Non-pigmented ciliary epithelial cell (primary cell): ENCODE data around the gene SMPX.
"Not testable (repeated sequence)": the region's sequence is repeated elsewhere in the genome, so short reads cannot be mapped to it uniquely, and the experiment has no call there.

Source experiments
- DNase-seq: peaks from one replicate; pipeline ENCODE4 v3.0.0-alpha.2; 2010; ENCODE audit warnings: low read depth

SMPX gene

DNA sequence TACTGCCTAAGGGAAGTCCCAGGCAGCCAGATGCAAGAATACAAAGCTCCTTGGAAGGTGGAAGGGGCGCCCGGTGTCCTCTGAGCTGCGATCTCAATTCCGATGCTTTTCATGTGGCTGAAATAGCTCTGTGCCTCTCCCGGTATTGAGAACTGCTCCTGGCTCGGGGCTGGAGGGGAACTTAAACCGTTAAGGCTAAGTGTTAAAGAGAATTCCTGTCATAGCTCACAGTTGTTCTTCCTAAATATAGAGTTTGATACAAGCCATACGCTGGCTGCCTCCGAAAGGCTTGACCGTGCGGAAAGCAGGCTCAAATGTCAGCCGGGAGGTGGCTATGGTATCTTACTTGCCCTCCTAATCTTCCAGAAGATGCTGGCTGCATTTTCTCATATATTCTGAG, at the start of gene SMPX:
SMPX (minus strand) TSS at position 157 of the 400 bp plus-strand sequence. CDS start 3,826 bp downstream, outside the sequence.
- no peak for DNase-seq

DNA sequence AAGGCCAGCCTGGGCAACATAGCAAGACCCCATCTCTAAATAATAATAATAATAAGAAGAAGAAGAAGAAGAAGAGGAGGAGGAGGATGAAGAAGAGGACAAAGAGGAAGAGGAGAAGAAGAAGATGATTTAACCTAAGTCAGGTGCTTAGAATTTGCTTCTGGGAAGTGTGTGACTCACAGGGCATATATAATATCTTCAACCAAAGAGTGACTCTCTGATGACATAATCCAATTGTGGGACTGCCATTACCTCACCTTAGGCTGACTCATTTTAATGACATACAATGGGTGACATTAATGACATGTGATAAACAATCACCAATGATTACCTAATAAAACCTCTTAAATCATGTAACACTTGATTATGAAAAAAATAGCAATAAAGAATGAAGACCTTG, 48.8 kb upstream of the SMPX start:
- no peak for DNase-seq

- no peak for DNase-seq
Observed at GRCh38 chrX:21802839-21803238, 44.9 kb upstream of the SMPX start.

GRCh38 chrX:21802054-21802670, 44.2 kb upstream of the SMPX start:
- no peak for DNase-seq

DNA sequence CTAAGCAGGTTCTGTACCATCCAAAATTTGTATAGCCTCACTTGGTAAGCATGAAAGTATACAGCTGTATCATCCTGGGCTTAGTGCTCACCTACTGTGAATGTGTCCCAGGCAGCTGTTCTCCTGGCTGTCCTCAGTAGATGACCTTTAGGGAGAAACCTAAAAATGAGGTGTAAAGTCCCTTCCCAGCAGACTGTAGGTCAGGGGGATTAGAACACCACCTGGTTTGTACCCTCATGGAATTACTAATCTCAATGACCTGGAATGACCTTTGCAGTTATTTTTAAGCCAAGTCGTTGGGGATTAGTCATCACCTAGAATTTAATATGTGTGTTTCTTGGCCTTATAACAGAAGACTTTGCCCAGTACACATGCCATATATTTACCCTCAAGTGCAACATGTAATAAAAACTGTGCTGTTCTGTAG, 42.4 kb upstream of the SMPX start:
- DNase-seq, result no peak

DNA sequence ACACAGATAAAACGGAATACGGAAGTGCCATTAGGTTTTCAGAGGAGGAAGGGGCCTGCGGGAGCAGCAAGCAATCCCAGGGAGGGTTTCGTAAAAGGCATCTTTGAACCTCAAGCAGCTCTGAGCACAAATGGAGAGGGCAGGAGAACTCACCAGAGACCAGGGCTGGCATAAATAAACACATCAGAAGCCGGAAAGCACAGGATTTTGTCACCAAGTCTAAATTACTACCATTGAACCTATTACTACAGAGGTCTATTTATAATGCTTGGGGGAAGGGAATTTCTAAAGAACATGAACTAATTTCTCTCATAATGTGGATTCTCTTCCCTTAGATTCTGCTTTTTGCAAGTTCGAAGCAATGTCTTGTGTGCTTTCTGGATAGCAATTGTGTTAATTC, 41.9 kb upstream of the SMPX start:
- no peak for DNase-seq

DNA sequence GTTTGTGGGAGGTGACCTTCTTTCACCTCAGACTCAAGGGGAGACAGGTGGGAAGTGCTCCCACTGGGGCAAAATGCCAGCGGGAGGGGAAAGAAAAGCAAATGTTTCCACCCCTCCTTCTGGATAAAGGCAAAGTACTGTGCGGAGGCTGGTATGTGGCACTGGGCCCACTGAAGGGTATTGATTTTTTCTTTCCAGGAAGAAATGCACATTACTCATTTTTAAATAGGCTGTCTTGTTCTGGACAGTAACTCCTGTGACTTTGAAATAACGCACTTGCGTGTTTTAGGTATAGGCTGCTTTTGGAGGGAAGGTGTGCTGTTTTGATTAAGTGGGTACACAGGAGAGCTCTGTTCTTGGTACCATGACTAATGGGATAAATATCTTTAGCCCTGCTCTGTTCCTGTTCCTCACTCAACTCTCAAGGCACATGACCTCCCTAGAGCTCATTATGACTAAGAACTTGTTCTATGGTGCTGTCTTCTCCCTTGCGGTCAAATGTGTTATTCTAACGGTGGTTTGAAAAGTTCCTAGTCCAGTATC, 40.8 kb upstream of the SMPX start:
- DNase-seq, result peak; percentile 44

DNA sequence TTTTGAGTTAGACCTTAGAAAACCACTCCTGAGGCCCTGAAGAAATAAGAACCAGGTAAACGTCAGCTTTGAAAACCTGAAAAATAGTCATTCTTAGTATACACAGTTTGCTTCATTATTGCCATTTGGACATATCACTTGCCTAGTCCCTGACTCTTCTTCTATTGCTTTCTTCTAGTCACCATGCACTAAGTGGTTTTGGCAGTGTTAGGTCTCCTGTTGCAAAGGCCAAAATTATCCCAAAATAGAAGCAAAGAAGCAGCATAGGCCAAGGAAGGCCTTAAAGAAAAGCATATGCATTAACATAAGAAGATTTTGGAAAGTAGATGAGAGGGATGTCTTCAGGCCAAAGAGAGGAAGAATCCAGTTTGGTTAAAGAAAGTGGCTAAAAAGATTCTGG, 24.1 kb upstream of the SMPX start:
- DNase-seq, result no peak

DNA sequence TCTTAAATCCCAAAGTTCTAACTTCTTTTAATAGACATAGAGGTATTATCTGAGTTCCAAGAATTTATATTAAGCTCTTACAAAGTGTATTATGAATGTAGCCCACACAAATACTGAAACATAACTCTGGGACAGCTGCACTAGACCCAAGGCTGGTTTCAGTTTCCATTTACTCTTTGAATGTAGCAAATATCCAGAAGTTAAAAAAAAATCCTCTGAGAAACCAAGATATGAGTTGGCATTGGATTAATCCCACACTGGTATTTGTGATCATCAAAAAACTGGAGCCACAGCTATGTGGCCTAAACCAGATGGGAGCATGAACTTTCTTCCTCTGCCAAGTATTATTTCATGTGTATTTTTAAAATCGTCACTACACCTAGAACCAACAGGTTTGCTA, 23.6 kb upstream of the SMPX start:
- DNase-seq, result no peak

DNA sequence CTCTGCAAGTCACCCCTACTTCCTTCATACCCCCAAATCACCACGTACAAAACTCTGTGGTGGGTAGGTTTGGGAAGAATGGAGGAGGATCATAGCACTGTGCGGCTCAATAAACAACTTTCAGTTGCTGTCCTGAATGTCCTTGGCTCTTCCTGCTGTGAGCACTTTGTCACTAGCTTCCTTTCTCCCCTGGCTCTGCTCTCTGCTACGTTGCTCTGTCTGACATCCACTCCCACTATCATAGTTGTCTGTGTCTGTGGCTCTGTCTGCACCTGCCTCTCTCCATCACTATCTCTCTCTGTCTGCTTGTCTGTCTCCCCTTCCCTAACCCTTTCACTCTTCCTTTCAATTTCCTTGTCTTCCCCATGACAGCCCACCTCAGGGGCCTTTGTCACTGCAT, 21.2 kb upstream of the SMPX start:
- no peak for DNase-seq

GRCh38 chrX:21778236-21778635, 20.3 kb upstream of the SMPX start:
- DNase-seq, result no peak

DNA sequence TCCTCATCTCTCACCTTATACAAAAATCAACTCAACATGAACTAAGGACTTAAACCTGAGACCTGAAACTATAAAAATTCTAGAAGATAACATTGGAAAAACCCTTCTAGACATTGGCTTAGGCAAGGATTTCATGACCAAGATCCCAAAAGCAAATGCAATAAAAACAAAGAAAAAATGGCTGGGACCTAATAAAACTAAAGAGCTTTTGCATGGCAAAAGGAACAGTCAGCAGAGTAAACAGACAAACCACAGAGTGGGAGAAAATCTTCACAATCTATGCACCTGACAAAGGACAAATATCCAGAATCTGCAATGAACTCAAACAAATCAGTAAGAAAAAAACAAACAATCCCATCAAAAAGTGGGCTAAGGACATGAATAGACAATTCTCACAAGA, 17.2 kb upstream of the SMPX start:
- DNase-seq, result not testable (repeated sequence)

DNA sequence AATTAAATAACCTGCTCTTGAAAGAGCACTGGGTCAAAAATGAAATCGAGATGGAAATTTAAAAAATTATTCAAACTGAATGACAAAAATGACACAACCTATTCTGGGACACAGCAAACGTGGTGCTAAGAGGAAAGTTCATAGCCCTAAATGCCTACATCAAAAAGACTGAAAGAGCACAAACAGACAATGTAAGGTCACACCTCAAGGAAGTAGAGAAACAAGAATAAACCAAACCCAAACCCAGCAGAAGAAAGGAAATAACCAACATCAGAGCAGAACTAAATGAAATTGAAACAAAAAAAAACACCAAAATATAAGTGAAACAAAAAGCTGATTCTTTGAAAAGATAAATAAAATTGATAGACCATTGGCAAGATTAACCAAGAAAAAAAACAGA, 15.1 kb upstream of the SMPX start:
- DNase-seq, result not testable (repeated sequence)

- no peak for DNase-seq
Observed at GRCh38 chrX:21770631-21771321, 12.9 kb upstream of the SMPX start.

DNA sequence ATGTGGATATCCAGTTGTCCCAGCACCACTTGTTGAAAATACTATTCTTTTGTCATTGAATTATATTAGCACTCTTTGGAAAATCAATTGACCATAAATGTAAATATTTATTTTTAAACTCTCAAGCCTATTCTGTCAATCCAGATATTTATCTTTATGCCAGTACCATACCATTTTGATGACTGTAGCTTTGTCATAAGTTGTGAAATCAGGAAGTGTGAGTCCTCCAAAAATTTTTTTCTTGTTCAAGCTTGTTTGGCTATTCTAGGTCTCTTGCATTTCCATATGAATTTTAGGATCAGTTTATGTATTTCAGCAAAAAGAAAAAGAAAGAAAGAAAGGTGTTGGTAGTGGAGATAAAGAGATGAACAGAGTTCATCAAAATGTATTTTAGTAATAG, 8.2 kb upstream of the SMPX start:
- DNase-seq, result no peak

DNA sequence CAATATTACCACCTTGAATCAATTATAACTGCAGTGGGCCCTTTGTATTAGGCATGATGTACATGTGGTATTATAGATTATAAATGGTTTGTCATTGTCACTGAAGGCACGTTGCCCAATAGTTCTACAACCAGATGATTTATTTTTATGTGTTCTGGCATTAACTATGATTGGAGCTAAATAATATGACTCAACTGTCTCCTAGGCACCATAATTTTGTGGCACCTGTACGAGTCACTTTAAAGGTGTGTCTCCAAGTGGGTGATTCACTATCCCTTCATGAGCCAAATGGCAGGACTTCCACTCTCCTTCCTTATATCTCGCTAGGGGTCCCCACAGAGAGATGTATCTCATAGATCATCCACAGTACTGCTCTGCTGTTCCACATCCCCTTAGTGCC, 6.1 kb upstream of the SMPX start:
- DNase-seq, result no peak

DNA sequence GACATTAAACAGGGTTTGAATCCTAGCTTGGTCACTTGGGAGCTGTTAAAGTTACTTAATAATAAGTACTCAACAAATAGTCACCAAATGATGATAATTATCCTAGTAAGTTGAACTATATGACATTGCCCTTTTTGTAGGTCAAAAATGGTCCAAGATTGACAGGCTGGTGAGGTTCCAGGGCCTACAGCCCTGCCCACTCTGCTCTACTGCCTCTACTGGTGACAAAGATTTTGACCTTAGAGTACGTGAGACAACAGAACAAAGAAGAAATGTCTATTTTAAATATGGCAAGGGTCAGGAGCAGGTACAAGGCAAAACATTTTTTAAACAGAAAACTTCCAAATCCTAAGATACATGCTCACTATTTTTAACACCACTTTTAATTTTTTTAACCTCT, 572 bp upstream of the SMPX start:
- DNase-seq, result no peak

DNA sequence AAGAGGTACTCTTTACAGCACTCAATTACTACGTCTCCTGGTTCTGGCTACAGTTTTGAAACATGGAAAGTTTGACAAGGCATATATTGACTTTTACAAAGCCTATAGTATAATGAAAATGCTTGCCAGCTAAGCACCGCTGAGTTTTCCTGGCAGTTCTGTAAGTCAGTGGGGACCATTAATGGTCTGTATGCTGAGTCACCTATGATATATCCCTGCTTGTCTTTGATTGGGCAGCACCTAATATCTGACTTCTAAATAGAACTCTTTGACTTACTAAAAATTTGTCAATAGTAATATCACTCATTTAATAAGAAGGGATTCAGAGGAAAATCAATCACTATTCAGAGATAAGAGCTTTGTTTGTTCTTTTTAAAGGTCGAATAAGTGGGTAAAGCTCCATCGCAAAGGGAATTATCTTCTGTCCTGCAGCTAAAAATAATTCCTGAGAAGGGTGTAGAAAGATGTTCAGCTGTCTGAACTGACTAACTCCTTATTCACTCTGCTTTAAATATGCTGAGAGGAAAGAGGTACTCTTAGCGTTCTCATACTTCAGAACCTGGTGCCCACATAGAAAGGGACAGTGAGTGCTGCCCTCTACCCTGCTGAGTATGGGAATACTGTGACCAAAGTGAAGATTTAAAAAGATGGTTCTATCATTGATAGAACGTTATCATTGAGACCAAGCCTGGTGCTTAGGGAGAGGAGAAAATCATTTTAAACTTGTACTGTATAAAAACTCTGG, 959 bp downstream of the SMPX start:
- DNase-seq, result no peak

GRCh38 chrX:21749924-21750323, 8.0 kb downstream of the SMPX start:
- DNase-seq, result no peak

- no peak for DNase-seq
Observed at GRCh38 chrX:21748235-21748634, 9.7 kb downstream of the SMPX start.

GRCh38 chrX:21747558-21747957, 10.4 kb downstream of the SMPX start:
- DNase-seq, result no peak

- DNase-seq, result no peak
Observed at GRCh38 chrX:21745756-21746155, 12.2 kb downstream of the SMPX start.

- no peak for DNase-seq
Observed at GRCh38 chrX:21744721-21745120, 13.2 kb downstream of the SMPX start.
